ENCODE results near the gene TMEM132C. TPM values are rescaled to one million over a fixed set of nuclear protein-coding genes. Genes with fewer than 3 reads are reported as not detected.

Gene TMEM132C
- total and polyA plus RNA-seq, 11 donors = 0.05 to 5.9 (median 0.85) TPM

- Histone ChIP-seq H3K27me3 (no peaks in the 10 kb centered on the region), H3K4me3 (no peak overlapping the region), H3K9me3 (peaks cover 0 to 5% (median 0%) of the 10 kb centered on the region in 12 donors), H3K27ac (no peak overlapping the region), H3K4me1 (no peaks in the 10 kb centered on the region), H3K36me3 (no peaks in the 10 kb centered on the region)
- DNase-seq (no peak), ATAC-seq (no peak)
- intact Hi-C loops (cut with DNase I) = no loop called here
- 88 to 95% (median 91%) methylated on average over 22 of the region's 22 CpGs for WGBS, 4 donors
- no peak for TF ChIP-seq CTCF (IDR thresholded peaks at IDR 0.05)
- TF ChIP-seq POLR2A (IDR thresholded peaks at IDR 0.05) = no peak
Observed at GRCh38 chr12:128695697-128696096, 428.7 kb downstream of the TMEM132C start.

GRCh38 chr12:128698301-128698972 is 431.5 kb downstream of the TMEM132C start:
- TF ChIP-seq CTCF (IDR thresholded peaks at IDR 0.05) (no peak), POLR2A (IDR thresholded peaks at IDR 0.05) (no peak)
- no peak for ATAC-seq
- H3K9me3 ChIP-seq = peaks cover 0 to 5% (median 0%) of the 10 kb centered on the region in 12 donors
- H3K27me3 ChIP-seq = peaks cover 0 to 4% (median 0%) of the 10 kb centered on the region in 9 donors
- no peak for DNase-seq
- intact Hi-C loops (cut with DNase I) = no loop called here
- H3K4me3 ChIP-seq = no peak overlapping the region
- H3K36me3 ChIP-seq = no peaks in the 10 kb centered on the region
- no peak overlapping the region for H3K27ac ChIP-seq
- no peaks in the 10 kb centered on the region for H3K4me1 ChIP-seq
- 60 to 64% (median 62%) methylated on average over 12 of the region's 12 CpGs for WGBS, 4 donors

- TF ChIP-seq POLR2A (IDR thresholded peaks at IDR 0.05) = no peak
- Histone ChIP-seq H3K4me1 (no peaks in the 10 kb centered on the region), H3K36me3 (no peaks in the 10 kb centered on the region), H3K27ac (no peak overlapping the region), H3K27me3 (peaks cover 0 to 5% (median 0%) of the 10 kb centered on the region in 9 donors), H3K4me3 (no peak overlapping the region), H3K9me3 (peaks cover 0 to 5% (median 0%) of the 10 kb centered on the region in 12 donors)
- WGBS, 4 donors = 73 to 81% (median 76%) methylated on average over 4 of the region's 4 CpGs
- no peak for ATAC-seq
- intact Hi-C loops (cut with DNase I) = no loop called here
- DNase-seq = no peak
Observed at GRCh38 chr12:128699106-128699505, 432.1 kb downstream of the TMEM132C start.

- Histone ChIP-seq H3K4me1 (no peaks in the 10 kb centered on the region), H3K27ac (no peak overlapping the region), H3K27me3 (peaks cover 0 to 5% (median 0%) of the 10 kb centered on the region in 9 donors), H3K36me3 (no peaks in the 10 kb centered on the region), H3K4me3 (no peak overlapping the region), H3K9me3 (peaks cover 0 to 5% (median 0%) of the 10 kb centered on the region in 12 donors)
- DNase-seq (no peak), ATAC-seq (no peak)
- no peak for TF ChIP-seq CTCF (IDR thresholded peaks at IDR 0.05)
- TF ChIP-seq POLR2A (IDR thresholded peaks at IDR 0.05) = no peak
- intact Hi-C loops (cut with DNase I) = no loop called here
- WGBS, 4 donors = 76 to 84% (median 81%) methylated on average over 5 of the region's 5 CpGs
Observed at GRCh38 chr12:128702371-128702770, 435.4 kb downstream of the TMEM132C start.

- TF ChIP-seq POLR2A (IDR thresholded peaks at IDR 0.05) = no peak
- no peak for TF ChIP-seq CTCF (IDR thresholded peaks at IDR 0.05)
- ATAC-seq = no peak
- peaks cover 0 to 5% (median 0%) of the 10 kb centered on the region in 9 donors for H3K27me3 ChIP-seq
- 87 to 94% (median 92%) methylated on average over 25 to 26 of the region's 26 CpGs for WGBS, 4 donors
- H3K36me3 ChIP-seq = no peaks in the 10 kb centered on the region
- no peak overlapping the region for H3K4me3 ChIP-seq
- no peaks in the 10 kb centered on the region for H3K9me3 ChIP-seq
- H3K27ac ChIP-seq = no peak overlapping the region
- no peaks in the 10 kb centered on the region for H3K4me1 ChIP-seq
- intact Hi-C loops (cut with DNase I) = no loop called here
- no peak for DNase-seq
Observed at GRCh38 chr12:128705140-128705539, 438.2 kb downstream of the TMEM132C start.

Data from heart left ventricle (tissue), 16 donors.